Fibroblast of lung (primary cell): Measurements from ENCODE around the gene ZNF366. TPM values are rescaled to one million over a fixed set of nuclear protein-coding genes. Genes with fewer than 3 reads are reported as not detected.
"Not testable (repeated sequence)": the region's sequence is repeated elsewhere in the genome, so short reads cannot be mapped to it uniquely, and the experiment has no call there.

Source experiments
- DNase-seq, 2 donors: peaks; one replicate each; pipeline versions ENCODE4 v3.0.0 to v3.0.0-alpha.2; 2010; ENCODE audit warnings: low read depth in 2 of 2
- H2AFZ ChIP-seq: 2 replicates; pipeline ENCODE4 v1.5.1; 2012; ENCODE audit warnings: low read length, control low read depth, inconsistent platforms
- H3K27ac ChIP-seq: 2 replicates; pipeline ENCODE4 v1.5.1; 2011; ENCODE audit warnings: low read length, control low read depth; ENCODE audit not compliant: insufficient read depth
- H3K27me3 ChIP-seq: 2 replicates; pipeline ENCODE4 v1.5.1; 2011; ENCODE audit warnings: mild to moderate bottlenecking, low read length; ENCODE audit not compliant: control insufficient read depth, insufficient read depth
- H3K36me3 ChIP-seq: 2 replicates; pipeline ENCODE4 v1.5.1; 2011; ENCODE audit warnings: low read length; ENCODE audit not compliant: control insufficient read depth, insufficient read depth
- H3K4me1 ChIP-seq: 2 replicates; pipeline ENCODE4 v1.5.1; 2011; ENCODE audit warnings: low read length; ENCODE audit not compliant: control insufficient read depth, insufficient read depth; ENCODE audit errors: extremely low read depth
- H3K4me2 ChIP-seq: 2 replicates; pipeline ENCODE4 v1.5.1; 2011; ENCODE audit warnings: low read length, control low read depth; ENCODE audit not compliant: insufficient read depth; ENCODE audit errors: extremely low read depth
- H3K4me3 ChIP-seq, 4 experiments: fragments of 200-600 bp in 1 of 4; sonication (generic) in 1 of 4; replicated peaks in 1 of 4; 2 replicates each; pipeline ENCODE4 v1.5.1; 2011 to 2016; ENCODE audit warnings: low read length in 4 of 4, low read depth in 3 of 4, mild to moderate bottlenecking in 3 of 4, control low read depth in 2 of 4, inconsistent platforms in 1 of 4, mixed read lengths in 1 of 4; ENCODE audit not compliant: insufficient read depth in 1 of 4; ENCODE audit errors: control extremely low read depth in 1 of 4
- H3K79me2 ChIP-seq: 2 replicates; pipeline ENCODE4 v1.5.1; 2012; ENCODE audit warnings: mild to moderate bottlenecking, low read length, inconsistent platforms; ENCODE audit not compliant: control insufficient read depth, insufficient read depth
- H3K9ac ChIP-seq: 2 replicates; pipeline ENCODE4 v1.5.1; 2011; ENCODE audit warnings: mild to moderate bottlenecking, low read length, control low read depth; ENCODE audit not compliant: insufficient read depth
- H3K9me3 ChIP-seq: 2 replicates; pipeline ENCODE4 v1.5.1; 2012; ENCODE audit warnings: low read depth, low read length; ENCODE audit not compliant: control insufficient read depth, insufficient read depth
- H4K20me1 ChIP-seq: 2 replicates; pipeline ENCODE4 v1.5.1; 2011; ENCODE audit warnings: low read length; ENCODE audit not compliant: control insufficient read depth, insufficient read depth; ENCODE audit errors: extremely low read depth
- CTCF ChIP-seq, 2 donors: IDR thresholded peaks in 1 of 2; conservative IDR thresholded peaks in 1 of 2; 1 replicate in 1 of 2; 2 replicates in 1 of 2; pipeline ENCODE4 v1.5.1; 2011 to 2012; ENCODE audit warnings: low read length in 2 of 2, control low read depth in 1 of 2, inconsistent platforms in 1 of 2, low read depth in 1 of 2, mild to moderate bottlenecking in 1 of 2
- EZH2 ChIP-seq: IDR thresholded peaks from 2 replicates; pipeline ENCODE4 v1.5.1; 2012; ENCODE audit warnings: low read length, control low read depth, mild to moderate bottlenecking; ENCODE audit errors: missing control alignments
- polyA plus RNA-seq, 2 donors: library from polyadenylated mRNA; depleted of rRNA in 1 of 2; stranded (reverse) in 1 of 2; unstranded in 1 of 2; fragments of >200 nt; gene quantifications; 2 replicates each; pipeline ENCODE4 v1.2.1, GENCODE V29; 2011 to 2012; ENCODE audit warnings: missing spikeins in 1 of 2
- total RNA-seq: library from RNA; depleted of rRNA; stranded (reverse); fragments of >200 nt; gene quantifications from 2 replicates; pipeline ENCODE4 v1.2.1, GENCODE V29; 2014

The ZNF366 gene
- total and polyA plus RNA-seq, 2 donors (not counting 1 experiment from before 2014, with no cell fraction given), result not detected

GRCh38 chr5:72407541-72407940 lies 99.7 kb downstream of the ZNF366 start:
- peak; percentile 8 to 44 for DNase-seq
- Histone ChIP-seq H2AFZ (no peak overlapping the region), H3K79me2 (no peaks in the 10 kb centered on the region), H3K27me3 (no peaks in the 10 kb centered on the region), H3K36me3 (no peaks in the 10 kb centered on the region), H3K9ac (no peak overlapping the region), H4K20me1 (no peaks in the 10 kb centered on the region), H3K4me2 (no peak overlapping the region), H3K4me3 (no peak overlapping the region), H3K9me3 (no peaks in the 10 kb centered on the region), H3K4me1 (peaks cover 2% of the 10 kb centered on the region), H3K27ac (no peak overlapping the region)
- TF ChIP-seq EZH2 (no peak), CTCF (conservative IDR thresholded peaks at IDR 0.05 in 1 of 2, IDR thresholded peaks at IDR 0.05 in 1 of 2; ENCODE audit: low read depth in 1 of 2, low read length in 2 of 2) (no peak)

GRCh38 chr5:72407078-72407477 lies 100.1 kb downstream of the ZNF366 start:
- no peak overlapping the region for H3K4me3 ChIP-seq
- H2AFZ ChIP-seq, result no peak overlapping the region
- H3K9ac ChIP-seq, result no peak overlapping the region
- DNase-seq, result no peak
- H3K36me3 ChIP-seq, result no peaks in the 10 kb centered on the region
- no peaks in the 10 kb centered on the region for H4K20me1 ChIP-seq
- H3K79me2 ChIP-seq, result no peaks in the 10 kb centered on the region
- H3K9me3 ChIP-seq, result no peaks in the 10 kb centered on the region
- no peak overlapping the region for H3K27ac ChIP-seq
- TF ChIP-seq EZH2 (no peak), CTCF (conservative IDR thresholded peaks at IDR 0.05 in 1 of 2, IDR thresholded peaks at IDR 0.05 in 1 of 2; ENCODE audit: low read depth in 1 of 2, low read length in 2 of 2) (no peak)
- no peak overlapping the region for H3K4me2 ChIP-seq
- no peaks in the 10 kb centered on the region for H3K27me3 ChIP-seq
- peaks cover 2% of the 10 kb centered on the region for H3K4me1 ChIP-seq

DNA sequence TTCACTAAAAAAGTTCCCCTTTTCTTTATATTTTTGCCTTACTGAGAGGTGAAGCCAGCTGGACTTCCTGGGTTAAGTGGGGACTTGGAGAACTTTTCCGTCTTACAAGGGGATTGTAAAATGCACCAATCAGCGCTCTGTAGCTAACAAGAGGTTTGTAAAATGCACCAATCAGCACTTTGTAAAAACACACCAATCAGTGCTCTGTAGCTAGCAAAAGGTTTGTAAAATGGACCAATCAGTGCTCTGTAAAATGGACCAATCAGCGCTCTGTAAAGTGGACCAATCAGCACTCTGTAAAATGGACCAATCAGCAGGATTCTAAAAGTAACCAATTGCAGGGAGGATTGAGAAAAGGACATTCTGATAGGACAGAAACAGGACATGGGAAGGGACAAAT lies 102.4 kb downstream of the ZNF366 start:
- H3K27me3 ChIP-seq, H3K79me2 ChIP-seq, H3K9ac ChIP-seq, H3K9me3 ChIP-seq, H2AFZ ChIP-seq, H3K4me1 ChIP-seq, DNase-seq, H3K4me3 ChIP-seq, H3K27ac ChIP-seq, H4K20me1 ChIP-seq, H3K4me2 ChIP-seq, H3K36me3 ChIP-seq: not testable (repeated sequence)
